WTC11 (cell line): ENCODE measurements around the gene PLIN1. TPM values are rescaled to one million over a fixed set of nuclear protein-coding genes. Genes with fewer than 3 reads are reported as not detected.

Source experiments
- ATAC-seq: fragments of 200-7000 bp; cut with Tn5 transposase; 2 replicates; pipeline ENCODE4 v1.10.0; 2021; ENCODE audit warnings: mild to moderate bottlenecking, moderate library complexity
- CTCF ChIA-PET: fragments of 300-600 bp; sonication (Branson Sonifier 250); formaldehyde crosslinking; loops from one replicate; lab custom pipeline; 2021; ENCODE audit warnings: antibody characterized with exemption; lab: Charles Lee
- POLR2A ChIA-PET: fragments of 350-600 bp; sonication (Branson Sonifier 250); formaldehyde crosslinking; loops from one replicate; lab custom pipeline; 2021; ENCODE audit warnings: antibody characterized with exemption; lab: Charles Lee
- DNase-seq: peaks from one replicate; pipeline ENCODE4 v3.0.0; 2021; ENCODE audit warnings: low spot score
- H3K27ac Mint-ChIP-seq: 2 replicates; pipeline ENCODE4 v1.8.0; 2021; ENCODE audit warnings: mixed read lengths
- H3K27me3 Mint-ChIP-seq: 2 replicates; pipeline ENCODE4 v1.8.0; 2021; ENCODE audit warnings: low read depth, mild to moderate bottlenecking, moderate library complexity, mixed read lengths
- H3K36me3 Mint-ChIP-seq: 2 replicates; pipeline ENCODE4 v1.8.0; 2021; ENCODE audit warnings: mixed read lengths
- H3K4me1 Mint-ChIP-seq: 2 replicates; pipeline ENCODE4 v1.8.0; 2022; ENCODE audit warnings: mixed read lengths
- H3K4me3 Mint-ChIP-seq: 2 replicates; pipeline ENCODE4 v1.8.0; 2021; ENCODE audit warnings: mild to moderate bottlenecking, moderate library complexity, mixed read lengths
- H3K9me3 Mint-ChIP-seq: 2 replicates; pipeline ENCODE4 v1.8.0; 2021; ENCODE audit warnings: mixed read lengths
- AFF4 ChIP-seq: sonication (generic); formaldehyde crosslinking; IDR thresholded peaks from 2 replicates; pipeline ENCODE4 v1.8.1; 2023; ENCODE audit warnings: mild to moderate bottlenecking, missing genetic modification reagents, borderline replicate concordance
- ATF1 ChIP-seq: sonication (generic); formaldehyde crosslinking; IDR thresholded peaks from 2 replicates; pipeline ENCODE4 v1.8.1; 2023; ENCODE audit warnings: mild to moderate bottlenecking, moderate library complexity, missing genetic modification reagents
- ATF2 ChIP-seq: sonication (generic); formaldehyde crosslinking; IDR thresholded peaks from 2 replicates; pipeline ENCODE4 v1.8.1; 2022; ENCODE audit warnings: low read depth, missing genetic modification reagents, borderline replicate concordance
- CBFB ChIP-seq: sonication (generic); formaldehyde crosslinking; IDR thresholded peaks from 2 replicates; pipeline ENCODE4 v1.8.1; 2022; ENCODE audit warnings: mild to moderate bottlenecking, low read depth, missing genetic modification reagents
- ERG ChIP-seq: fragments of 250-450 bp; sonication (Bioruptor Pico); IDR thresholded peaks from 2 replicates; pipeline ENCODE4 v1.8.0; 2021; ENCODE audit warnings: mild to moderate bottlenecking
- NFYB ChIP-seq: sonication (generic); formaldehyde crosslinking; conservative IDR thresholded peaks from 2 replicates; pipeline ENCODE4 v1.8.0; 2022; ENCODE audit warnings: low read depth, missing genetic modification reagents
- SMAD4 ChIP-seq: sonication (generic); formaldehyde crosslinking; IDR thresholded peaks from 2 replicates; pipeline ENCODE4 v1.8.0; 2022; ENCODE audit warnings: mild to moderate bottlenecking, missing genetic modification reagents
- TCF7 ChIP-seq: sonication (generic); formaldehyde crosslinking; IDR thresholded peaks from 2 replicates; pipeline ENCODE4 v1.8.0; 2022; ENCODE audit warnings: mild to moderate bottlenecking, low read depth, missing genetic modification reagents, moderate library complexity
- TEAD4 ChIP-seq: sonication (generic); formaldehyde crosslinking; IDR thresholded peaks from 2 replicates; pipeline ENCODE4 v1.8.0; 2022; ENCODE audit warnings: mild to moderate bottlenecking, missing genetic modification reagents
- ZBTB43 ChIP-seq: sonication (generic); formaldehyde crosslinking; IDR thresholded peaks from 2 replicates; pipeline ENCODE4 v1.8.1; 2023; ENCODE audit warnings: mild to moderate bottlenecking, missing genetic modification reagents
- ZNF317 ChIP-seq: sonication (generic); formaldehyde crosslinking; IDR thresholded peaks from 2 replicates; pipeline ENCODE4 v1.8.1; 2023; ENCODE audit warnings: low read depth, mild to moderate bottlenecking, moderate library complexity, missing genetic modification reagents, borderline replicate concordance
- ZNF423 ChIP-seq: fragments of 250-450 bp; sonication (Bioruptor Pico); IDR thresholded peaks from 2 replicates; pipeline ENCODE4 v2.1.2; 2022; ENCODE audit warnings: mild to moderate bottlenecking, moderate library complexity
- ZNF512 ChIP-seq: sonication (generic); formaldehyde crosslinking; IDR thresholded peaks from 2 replicates; pipeline ENCODE4 v1.8.1; 2022; ENCODE audit warnings: missing genetic modification reagents, borderline replicate concordance
- total RNA-seq: library from RNA; stranded (reverse); gene quantifications from 3 replicates; pipeline ENCODE4 v1.2.3, GENCODE V29; 2021

Gene PLIN1
- total RNA-seq, 1 experiment from 2014 or later: 0.70 TPM

- no peak for TF ChIP-seq AFF4 (CRISPR knock-in tag)
- no peak for TF ChIP-seq CBFB
- no peak for TF ChIP-seq TEAD4 (CRISPR knock-in tag)
- no peak for TF ChIP-seq ZNF423 (CRISPR knock-in tag)
- TF ChIP-seq ATF2 (CRISPR knock-in tag): no peak
- no peak for TF ChIP-seq ZBTB43
- TF ChIP-seq ZNF512 (CRISPR knock-in tag): no peak
- no peak for TF ChIP-seq ZNF317
- TF ChIP-seq, all 79 proteins: peak for 0
These were observed 45.5 kb upstream of the PLIN1 start (continued) for GRCh38 chr15:89724621-89725020.

- H3K9me3 Mint-ChIP-seq: peaks cover 18% of the 10 kb centered on the region
- no peaks in the 10 kb centered on the region for H3K4me1 Mint-ChIP-seq
- ChIA-PET CTCF (interaction anchor here (0.8 to 1.6 kb wide), 4 partner anchors 10 to 152 kb away, joined by 3 to 5 read pairs (median 5); no protein-coding TSS in a partner anchor), POLR2A (no interaction called here)
- TF ChIP-seq NFYB (CRISPR knock-in tag) (no peak), TCF7 (CRISPR knock-in tag) (no peak), ATF1 (no peak), ZNF512 (CRISPR knock-in tag) (no peak), SMAD4 (CRISPR knock-in tag) (no peak), ERG (CRISPR knock-in tag) (no peak), ZNF423 (CRISPR knock-in tag) (no peak)
- ATAC-seq: no peak
- H3K36me3 Mint-ChIP-seq: no peaks in the 10 kb centered on the region
- no peak overlapping the region for H3K27ac Mint-ChIP-seq
- H3K27me3 Mint-ChIP-seq: peaks cover 4% of the 10 kb centered on the region; the same call in 1 of the 2 replicates
- no peak overlapping the region for H3K4me3 Mint-ChIP-seq
- DNase-seq: no peak
These were observed 43.9 kb upstream of the PLIN1 start for GRCh38 chr15:89723031-89723430.
